Memory B cell (primary cell): ENCODE measurements around the gene MAML3.

Experiments used
- ATAC-seq: fragments of 150-1000 bp; cut with Tn5 transposase; 2 replicates; pipeline ENCODE4 v1.10.0; 2021; ENCODE audit warnings: low read depth, mild to moderate bottlenecking, moderate library complexity
- DNase-seq, 2 donors: peaks; one replicate each; pipeline ENCODE4 v3.0.0; 2022; ENCODE audit warnings: low spot score in 2 of 2
- H3K27ac Mint-ChIP-seq: one replicate; pipeline ENCODE4 v1.8.0; 2022; ENCODE audit warnings: mild to moderate bottlenecking, moderate library complexity, mixed read lengths
- H3K27me3 Mint-ChIP-seq: one replicate; pipeline ENCODE4 v1.8.0; 2022; ENCODE audit warnings: mixed read lengths
- H3K36me3 Mint-ChIP-seq: one replicate; pipeline ENCODE4 v1.8.0; 2022; ENCODE audit warnings: mild to moderate bottlenecking, mixed read lengths
- H3K4me1 Mint-ChIP-seq: one replicate; pipeline ENCODE4 v1.8.0; 2022; ENCODE audit warnings: mixed read lengths
- H3K4me3 Mint-ChIP-seq: one replicate; pipeline ENCODE4 v1.8.0; 2022; ENCODE audit warnings: mild to moderate bottlenecking, moderate library complexity, mixed read lengths
- H3K9me3 Mint-ChIP-seq: one replicate; pipeline ENCODE4 v1.8.0; 2022; ENCODE audit warnings: mixed read lengths

MAML3 gene

GRCh38 chr4:139817657-139818452, 336.1 kb downstream of the MAML3 start:
- no peak for ATAC-seq

GRCh38 chr4:139816856-139817255, 337.1 kb downstream of the MAML3 start:
- H3K4me3 Mint-ChIP-seq, result no peak overlapping the region
- no peaks in the 10 kb centered on the region for H3K9me3 Mint-ChIP-seq
- DNase-seq (no peak), ATAC-seq (no peak)
- H3K36me3 Mint-ChIP-seq, result no peaks in the 10 kb centered on the region
- H3K27me3 Mint-ChIP-seq, result peaks cover 17% of the 10 kb centered on the region
- no peak overlapping the region for H3K27ac Mint-ChIP-seq
- H3K4me1 Mint-ChIP-seq, result peaks cover 4% of the 10 kb centered on the region

More at GRCh38 chr4:139817657-139818452, 336.1 kb downstream of the MAML3 start:
- no peak overlapping the region for H3K27ac Mint-ChIP-seq
- no peak overlapping the region for H3K4me3 Mint-ChIP-seq
- peaks cover 4% of the 10 kb centered on the region for H3K4me1 Mint-ChIP-seq
- H3K27me3 Mint-ChIP-seq, result peaks cover 16% of the 10 kb centered on the region
- no peaks in the 10 kb centered on the region for H3K9me3 Mint-ChIP-seq
- no peak for DNase-seq
- no peaks in the 10 kb centered on the region for H3K36me3 Mint-ChIP-seq

- H3K36me3 Mint-ChIP-seq, result no peaks in the 10 kb centered on the region
- peaks cover 16% of the 10 kb centered on the region for H3K27me3 Mint-ChIP-seq
- ATAC-seq, result no peak
- DNase-seq, result no peak
- H3K9me3 Mint-ChIP-seq, result no peaks in the 10 kb centered on the region
- H3K27ac Mint-ChIP-seq, result no peak overlapping the region
- H3K4me1 Mint-ChIP-seq, result peaks cover 4% of the 10 kb centered on the region
- peak overlapping the region; percentile 43 for H3K4me3 Mint-ChIP-seq
Measured at GRCh38 chr4:139815778-139816601, 338.0 kb downstream of the MAML3 start.

- H3K36me3 Mint-ChIP-seq, result no peaks in the 10 kb centered on the region
- H3K27me3 Mint-ChIP-seq, result peaks cover 18% of the 10 kb centered on the region
- peaks cover 4% of the 10 kb centered on the region for H3K4me1 Mint-ChIP-seq
- no peaks in the 10 kb centered on the region for H3K9me3 Mint-ChIP-seq
- no peak overlapping the region for H3K27ac Mint-ChIP-seq
- no peak overlapping the region for H3K4me3 Mint-ChIP-seq
- DNase-seq (no peak), ATAC-seq (no peak)
Measured at GRCh38 chr4:139814323-139815015, 339.5 kb downstream of the MAML3 start.

- Mint-ChIP-seq H3K27me3 (peaks cover 21% of the 10 kb centered on the region), H3K27ac (no peak overlapping the region), H3K9me3 (no peaks in the 10 kb centered on the region), H3K4me3 (no peak overlapping the region), H3K36me3 (no peaks in the 10 kb centered on the region), H3K4me1 (peaks cover 4% of the 10 kb centered on the region)
- DNase-seq (no peak), ATAC-seq (no peak)
Measured at GRCh38 chr4:139813881-139814280, 340.1 kb downstream of the MAML3 start.

- no peaks in the 10 kb centered on the region for H3K4me1 Mint-ChIP-seq
- no peak overlapping the region for H3K4me3 Mint-ChIP-seq
- ATAC-seq (no peak), DNase-seq (no peak)
- no peaks in the 10 kb centered on the region for H3K9me3 Mint-ChIP-seq
- peaks cover 20% of the 10 kb centered on the region for H3K27me3 Mint-ChIP-seq
- H3K27ac Mint-ChIP-seq, result no peak overlapping the region
- H3K36me3 Mint-ChIP-seq, result no peaks in the 10 kb centered on the region
Measured at GRCh38 chr4:139810710-139811109, 343.3 kb downstream of the MAML3 start.

- Mint-ChIP-seq H3K4me1 (no peaks in the 10 kb centered on the region), H3K27ac (no peak overlapping the region), H3K4me3 (no peak overlapping the region), H3K27me3 (peaks cover 20% of the 10 kb centered on the region), H3K36me3 (no peaks in the 10 kb centered on the region), H3K9me3 (no peaks in the 10 kb centered on the region)
- ATAC-seq (no peak), DNase-seq (no peak)
Measured at GRCh38 chr4:139809757-139810140, 344.2 kb downstream of the MAML3 start.

- ATAC-seq, result no peak
- Mint-ChIP-seq H3K27ac (no peak overlapping the region), H3K27me3 (peaks cover 20% of the 10 kb centered on the region), H3K36me3 (no peaks in the 10 kb centered on the region), H3K4me1 (no peaks in the 10 kb centered on the region), H3K9me3 (no peaks in the 10 kb centered on the region), H3K4me3 (no peak overlapping the region)
- no peak for DNase-seq
Measured at GRCh38 chr4:139808808-139809756, 344.9 kb downstream of the MAML3 start.

- Mint-ChIP-seq H3K27me3 (peaks cover 16% of the 10 kb centered on the region), H3K9me3 (no peaks in the 10 kb centered on the region), H3K36me3 (no peaks in the 10 kb centered on the region), H3K27ac (no peak overlapping the region), H3K4me3 (no peak overlapping the region), H3K4me1 (no peaks in the 10 kb centered on the region)
- no peak for ATAC-seq
- DNase-seq, result no peak
Measured at GRCh38 chr4:139808381-139808807, 345.6 kb downstream of the MAML3 start.

- no peaks in the 10 kb centered on the region for H3K36me3 Mint-ChIP-seq
- no peak overlapping the region for H3K4me3 Mint-ChIP-seq
- no peaks in the 10 kb centered on the region for H3K9me3 Mint-ChIP-seq
- ATAC-seq (no peak), DNase-seq (no peak)
- H3K27ac Mint-ChIP-seq, result no peak overlapping the region
- H3K4me1 Mint-ChIP-seq, result no peaks in the 10 kb centered on the region
- H3K27me3 Mint-ChIP-seq, result peaks cover 16% of the 10 kb centered on the region
Measured at GRCh38 chr4:139807483-139807882, 346.5 kb downstream of the MAML3 start.

- H3K9me3 Mint-ChIP-seq, result no peaks in the 10 kb centered on the region
- no peak for DNase-seq
- H3K4me3 Mint-ChIP-seq, result no peak overlapping the region
- H3K27ac Mint-ChIP-seq, result no peak overlapping the region
- ATAC-seq, result no peak
- no peaks in the 10 kb centered on the region for H3K4me1 Mint-ChIP-seq
- peaks cover 15% of the 10 kb centered on the region for H3K27me3 Mint-ChIP-seq
- H3K36me3 Mint-ChIP-seq, result no peaks in the 10 kb centered on the region
Measured at GRCh38 chr4:139806929-139807328, 347.1 kb downstream of the MAML3 start.

GRCh38 chr4:139802931-139803330, 351.1 kb downstream of the MAML3 start:
- H3K27ac Mint-ChIP-seq, result no peak overlapping the region
- H3K4me3 Mint-ChIP-seq, result no peak overlapping the region
- peaks cover 13% of the 10 kb centered on the region for H3K27me3 Mint-ChIP-seq
- no peaks in the 10 kb centered on the region for H3K4me1 Mint-ChIP-seq
- no peaks in the 10 kb centered on the region for H3K36me3 Mint-ChIP-seq
- DNase-seq (no peak), ATAC-seq (no peak)
- no peaks in the 10 kb centered on the region for H3K9me3 Mint-ChIP-seq

GRCh38 chr4:139802488-139802887, 351.5 kb downstream of the MAML3 start:
- Mint-ChIP-seq H3K4me1 (no peaks in the 10 kb centered on the region), H3K4me3 (no peak overlapping the region), H3K27me3 (peaks cover 12% of the 10 kb centered on the region), H3K9me3 (no peaks in the 10 kb centered on the region), H3K36me3 (no peaks in the 10 kb centered on the region), H3K27ac (no peak overlapping the region)
- DNase-seq (no peak), ATAC-seq (no peak)
